Right forelimb (tissue), 1 donor: ENCODE data around the gene TANK.
"Not testable (repeated sequence)": the region's sequence is repeated elsewhere in the genome, so short reads cannot be mapped to it uniquely, and the experiment has no call there.

ENCODE experiments used
- DNase-seq: peaks from one replicate; pipeline ENCODE4 v3.0.0-alpha.2; 2018

The TANK gene

DNA sequence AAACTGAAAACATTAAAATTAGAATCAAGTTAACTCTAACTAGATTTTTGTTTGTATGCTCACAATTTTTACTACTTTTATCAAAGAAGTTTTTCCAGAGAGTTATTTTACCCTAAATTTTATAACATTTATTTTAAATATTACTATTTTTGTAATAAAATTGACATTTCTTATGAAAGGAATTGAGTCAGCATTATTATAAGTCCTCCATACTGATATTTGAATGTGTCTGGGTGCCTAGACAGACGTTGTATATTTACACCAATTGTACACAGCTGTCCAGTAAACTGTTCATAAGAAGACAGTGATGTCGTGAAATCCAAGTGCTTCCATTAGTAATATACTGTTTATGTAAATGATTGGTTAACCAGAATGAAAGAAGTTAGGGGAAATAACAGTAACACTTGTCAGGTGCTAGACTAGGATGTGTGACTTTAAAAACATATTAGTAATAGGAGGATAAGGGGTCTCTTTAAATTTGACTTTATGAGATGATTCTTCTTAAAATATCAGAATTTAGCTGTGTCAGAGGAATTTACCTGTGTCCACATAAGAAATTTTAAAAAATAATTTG, 73.7 kb downstream of the TANK start:
- DNase-seq, result no peak

DNA sequence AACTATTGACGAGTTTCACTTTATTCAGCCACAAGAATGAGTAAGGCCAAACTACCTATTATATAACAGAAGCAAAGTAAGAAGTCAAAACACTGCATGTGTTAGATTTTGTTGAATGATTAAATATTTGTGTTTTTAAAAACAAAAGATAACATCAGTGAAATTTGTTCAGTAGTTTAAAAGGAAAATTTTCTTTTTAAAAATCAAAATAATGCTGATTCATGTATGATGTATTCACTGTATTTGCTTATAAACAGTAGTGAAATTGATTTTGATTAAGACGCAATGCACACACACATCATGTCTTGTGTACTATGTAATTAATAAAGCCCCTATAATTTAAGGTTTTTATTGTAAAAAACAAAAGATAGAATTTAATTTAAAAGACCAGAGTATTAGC, 74.4 kb downstream of the TANK start:
- DNase-seq, result no peak

DNA sequence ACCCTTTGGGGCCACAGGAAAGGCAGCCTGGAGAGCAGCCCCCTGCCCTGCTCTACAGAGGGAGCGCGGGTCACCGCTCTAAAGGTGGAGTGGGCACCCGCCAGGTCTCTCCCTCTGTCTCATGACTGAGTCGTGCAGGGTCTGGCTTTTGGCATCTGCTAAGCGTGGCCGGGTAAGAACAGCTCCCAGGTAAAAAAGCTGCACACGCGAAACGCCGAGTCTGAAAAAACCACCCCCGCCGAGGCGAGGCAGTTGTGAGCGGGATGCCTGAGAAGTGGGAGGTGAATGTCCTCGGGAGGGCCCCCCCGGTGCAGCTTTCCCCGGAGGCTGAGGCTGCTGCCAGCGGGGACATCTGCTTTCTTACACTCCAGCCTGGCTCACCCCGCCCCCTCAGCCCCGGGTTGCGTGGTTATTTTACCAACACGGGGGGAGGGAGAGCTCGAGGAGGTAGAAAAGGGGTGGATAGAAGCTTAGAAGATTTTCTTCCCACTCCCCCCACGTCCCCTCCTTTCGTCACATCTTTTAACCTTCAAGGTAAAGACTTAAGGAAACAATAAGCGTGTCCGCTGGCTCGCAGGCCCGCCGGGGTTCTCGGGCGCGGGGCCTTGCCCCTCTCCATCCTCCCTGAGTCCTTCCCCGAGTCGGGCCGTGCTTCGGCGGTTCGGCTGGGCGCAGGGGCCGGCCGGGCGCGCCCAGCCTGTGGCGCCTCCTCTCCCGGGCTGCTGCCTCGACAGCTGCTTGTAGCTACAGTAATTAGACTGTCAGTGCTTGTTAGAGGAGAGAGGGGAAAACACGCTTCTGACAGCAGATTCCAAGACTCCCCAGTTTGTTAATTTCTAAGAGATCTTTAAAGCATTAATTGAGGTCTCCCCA, 77.4 kb downstream of the TANK start:
- DNase-seq, result peak; percentile 76

DNA sequence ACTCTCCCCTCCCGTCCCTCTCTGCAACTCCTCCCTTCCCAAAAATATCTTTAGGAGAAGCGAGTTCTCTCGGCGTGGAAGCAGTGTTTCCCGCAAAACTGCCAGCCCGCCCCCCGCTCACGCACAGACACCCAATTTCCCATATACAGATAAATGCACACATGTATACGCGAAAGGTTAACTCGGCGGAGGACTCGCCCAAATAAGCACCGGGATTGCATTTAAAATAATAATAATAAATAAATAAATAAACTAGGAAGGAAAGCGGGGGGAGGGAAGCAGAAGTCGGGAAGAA, 78.0 kb downstream of the TANK start:
- no peak for DNase-seq

DNA sequence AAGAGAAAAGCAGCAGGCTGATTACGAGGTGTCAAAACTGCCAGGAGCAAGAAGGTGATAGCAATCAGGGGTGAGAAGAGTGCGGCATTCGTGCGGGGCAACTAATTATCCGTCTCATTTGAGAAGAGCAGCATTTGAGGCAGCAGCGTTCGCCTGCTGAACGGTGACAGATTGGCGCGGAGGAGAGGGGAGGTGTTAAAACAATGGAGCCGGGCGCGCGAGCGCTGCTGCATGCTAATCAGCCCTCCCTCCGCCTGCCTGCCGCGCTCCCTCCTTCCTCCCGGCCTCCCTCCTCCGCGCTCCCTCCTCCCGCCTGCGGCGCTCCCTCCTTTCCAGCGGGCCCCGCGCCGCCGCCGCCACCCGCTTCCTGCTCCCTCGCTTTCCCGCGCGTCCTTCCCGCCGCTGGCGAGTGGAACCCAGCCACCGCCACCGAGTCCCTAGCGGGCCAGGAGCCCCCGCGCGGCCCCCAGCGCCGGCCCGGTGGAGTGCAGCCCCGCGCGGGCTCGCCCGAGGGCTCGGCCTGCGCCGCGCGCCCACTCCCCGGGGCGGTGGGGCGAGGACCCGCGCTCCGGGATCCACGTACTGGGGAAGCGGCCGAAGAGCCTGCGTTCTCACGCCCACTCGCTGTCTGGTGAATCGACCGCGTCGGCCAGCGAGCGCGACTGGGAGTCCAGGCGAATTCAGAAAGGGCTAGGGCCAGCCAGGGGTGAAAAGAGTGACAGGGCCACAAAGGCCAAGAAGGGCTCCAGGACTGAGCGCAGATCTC, 78.5 kb downstream of the TANK start:
- peak; percentile 83 for DNase-seq

DNA sequence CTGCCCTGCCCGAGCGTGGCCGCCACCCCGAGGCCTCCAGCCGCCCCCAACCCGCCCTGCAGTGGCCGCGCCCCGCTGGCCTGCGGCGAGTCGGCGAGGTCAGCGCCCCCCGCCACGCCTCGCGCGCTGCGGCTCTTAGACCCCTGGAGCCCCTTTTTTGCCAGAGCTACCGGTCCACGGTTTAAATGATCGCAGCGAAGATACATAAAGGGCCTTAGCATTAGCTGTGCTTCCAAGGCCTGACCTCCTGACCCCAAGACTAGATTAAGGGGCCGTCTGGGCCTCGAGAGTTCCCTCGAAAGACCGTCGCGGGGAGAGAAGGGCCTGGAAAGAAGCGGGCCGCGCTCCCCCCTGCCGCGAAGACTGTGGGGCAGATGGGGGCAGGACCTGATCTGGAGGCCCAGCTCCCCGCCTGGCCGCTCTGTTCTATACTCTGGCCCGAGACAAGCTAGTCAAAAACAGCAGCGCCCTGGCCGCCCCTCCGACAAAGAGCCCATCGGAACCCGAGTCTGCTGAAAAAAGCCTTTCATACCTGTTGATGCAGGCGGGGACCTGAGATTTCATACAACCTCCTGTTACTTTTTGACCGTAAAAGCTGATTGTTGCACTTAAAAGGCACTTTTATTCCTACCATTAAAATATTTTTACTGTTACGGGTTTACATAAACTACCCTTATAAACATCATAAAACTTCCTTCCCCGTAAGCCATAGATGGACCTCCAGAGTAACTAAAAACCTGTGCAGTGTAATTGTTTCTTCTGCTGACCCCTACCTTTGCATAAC, 79.3 kb downstream of the TANK start:
- peak; percentile 45 for DNase-seq

DNA sequence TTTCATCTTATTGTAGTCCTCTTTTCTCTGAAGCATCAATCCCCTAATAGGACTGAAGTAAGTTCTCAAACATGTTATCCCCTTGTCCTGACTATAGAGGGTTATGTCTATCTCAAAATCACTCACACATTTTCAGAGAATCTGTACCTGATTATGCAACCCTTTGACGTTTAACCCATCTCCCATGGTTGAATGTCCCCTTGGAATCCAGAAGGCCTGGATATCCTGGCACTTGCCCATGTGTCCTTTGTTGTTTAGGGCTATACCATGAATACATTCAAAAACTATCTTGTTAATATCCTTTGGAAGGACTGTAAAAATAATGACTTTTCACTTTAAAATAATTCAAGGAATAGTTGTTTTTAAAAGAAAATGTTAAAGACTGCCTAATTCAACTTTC, 81.7 kb downstream of the TANK start:
- DNase-seq, result no peak

DNA sequence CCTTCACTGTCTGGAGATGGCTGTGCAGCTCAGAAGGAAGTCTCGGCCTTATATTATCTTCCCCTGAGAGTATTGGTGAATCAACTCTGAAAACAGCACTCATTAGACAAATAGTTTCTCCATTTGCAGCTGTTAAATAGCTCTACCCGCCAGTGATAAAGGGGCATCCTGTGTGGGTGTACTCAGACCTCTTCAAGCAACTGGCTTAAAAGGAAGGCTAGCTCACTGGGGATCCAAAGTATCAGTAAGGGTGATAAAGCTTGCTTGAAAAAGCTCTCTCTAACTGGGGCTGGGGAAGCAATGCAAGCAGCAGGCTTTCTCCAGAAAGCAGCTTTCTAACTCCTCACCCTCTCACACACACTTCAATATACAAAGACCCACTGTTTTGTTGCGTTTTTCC, 83.1 kb downstream of the TANK start:
- no peak for DNase-seq

DNA sequence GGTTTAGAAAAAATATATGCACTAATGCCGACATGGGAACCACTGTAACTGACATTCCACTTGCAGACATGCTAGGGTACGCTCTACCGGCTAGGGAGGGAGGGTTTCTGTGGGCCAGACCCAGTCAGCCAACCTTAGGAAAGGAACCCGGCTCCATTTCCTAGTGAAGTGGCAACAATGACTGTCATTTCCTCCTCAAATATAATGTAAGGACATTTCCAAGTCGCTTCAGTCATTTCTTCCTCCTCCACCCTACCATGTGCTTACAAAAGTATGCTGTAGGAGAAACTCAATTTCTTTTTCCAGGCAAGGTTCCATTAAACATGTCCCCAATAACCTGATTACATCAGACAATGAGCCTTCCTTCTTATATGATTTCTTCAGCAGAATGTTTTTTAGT, 83.7 kb downstream of the TANK start:
- DNase-seq, result no peak

DNA sequence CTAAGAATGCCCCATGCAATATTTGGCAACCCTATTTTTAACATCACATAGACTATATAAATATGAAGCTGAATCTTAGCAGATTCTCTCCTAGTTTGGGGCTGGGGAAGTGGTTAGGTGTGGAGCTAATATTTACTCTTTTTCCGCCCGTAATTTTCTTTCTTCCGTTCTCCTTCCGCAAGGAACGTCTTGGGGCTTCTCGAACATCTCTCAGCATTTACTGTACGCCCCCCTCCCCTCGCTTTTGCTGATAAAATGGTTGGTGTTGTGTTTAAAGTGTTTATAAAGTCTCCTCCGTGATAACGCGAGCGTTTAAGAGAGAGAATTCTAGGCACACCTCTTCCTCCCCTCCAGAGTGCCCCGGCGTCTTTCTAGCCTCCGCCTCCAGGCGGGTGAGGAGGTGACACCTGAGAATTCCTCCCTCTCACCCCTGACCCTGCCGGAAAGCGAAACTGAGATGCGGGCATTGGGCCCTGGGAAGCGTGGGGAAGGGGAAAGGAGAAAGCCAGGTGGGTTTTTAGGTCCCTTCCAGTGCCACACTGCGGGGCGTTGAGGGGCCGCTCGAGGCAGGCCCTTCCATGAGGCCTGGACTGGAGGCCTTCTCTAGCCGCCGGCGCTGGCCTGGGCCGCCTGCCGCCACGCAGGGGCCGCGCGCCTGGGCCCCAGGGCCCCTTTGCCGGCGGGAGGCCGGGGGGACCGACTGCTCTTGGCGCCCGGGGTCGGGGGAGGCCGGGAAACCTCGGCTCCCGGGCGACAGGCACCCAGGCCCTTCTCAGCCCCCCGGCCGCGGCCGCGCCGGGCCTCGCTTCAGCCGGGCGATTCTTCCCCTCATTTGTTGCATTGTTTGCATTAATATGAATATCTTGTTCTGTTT, 84.4 kb downstream of the TANK start:
- DNase-seq, result peak; percentile 63

DNA sequence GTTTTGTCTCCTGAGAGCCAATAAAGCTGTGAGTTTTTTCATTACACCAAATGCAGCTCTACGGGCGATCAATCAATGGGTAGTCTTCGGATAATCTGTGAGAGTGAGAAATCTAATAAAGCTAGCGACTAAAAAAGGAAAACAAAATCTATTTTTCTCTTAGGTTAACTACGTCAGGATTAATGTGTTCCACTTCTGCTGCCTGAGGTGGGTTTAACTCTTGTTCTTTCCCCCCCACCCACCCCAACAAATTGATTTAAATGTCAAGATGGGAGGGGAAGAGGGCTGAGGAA, 85.0 kb downstream of the TANK start:
- no peak for DNase-seq

DNA sequence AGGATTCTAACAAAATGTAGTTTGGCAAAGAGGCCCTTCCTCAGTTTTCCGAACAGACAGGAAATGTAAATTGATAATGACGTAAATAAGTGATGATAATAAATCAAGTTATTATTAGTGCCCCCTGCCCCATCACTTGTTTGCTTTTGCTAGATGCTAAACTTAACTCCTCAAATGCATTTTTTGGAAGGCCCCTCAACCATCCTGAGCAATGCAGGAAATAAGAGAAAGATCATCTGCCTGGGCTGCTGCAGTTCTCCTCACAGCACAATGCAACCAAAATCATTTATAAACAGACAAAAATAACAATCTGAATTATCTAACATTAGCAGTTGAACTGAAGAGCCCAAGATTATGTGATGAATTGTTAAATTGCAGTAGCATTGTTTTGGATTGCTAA, 85.4 kb downstream of the TANK start:
- no peak for DNase-seq

DNA sequence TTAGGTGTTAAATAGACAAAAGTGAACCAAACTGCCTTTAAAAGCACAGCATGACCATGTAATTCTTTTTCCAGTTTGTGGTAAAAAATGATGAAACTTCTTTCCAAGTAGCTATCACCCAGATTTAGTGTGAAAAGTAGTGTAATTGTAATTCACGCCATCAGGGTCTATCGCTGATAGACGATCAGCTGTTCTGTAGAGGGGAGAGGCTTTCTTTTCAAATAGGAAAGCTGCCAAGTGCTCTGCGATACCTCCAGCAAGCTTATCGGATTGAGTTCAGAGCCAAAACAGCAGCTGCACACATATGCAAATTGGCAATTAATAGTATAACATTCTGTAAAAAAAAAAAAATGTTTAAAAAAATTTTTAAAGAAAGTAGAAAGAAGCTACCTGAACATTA, 86.1 kb downstream of the TANK start:
- no peak for DNase-seq

DNA sequence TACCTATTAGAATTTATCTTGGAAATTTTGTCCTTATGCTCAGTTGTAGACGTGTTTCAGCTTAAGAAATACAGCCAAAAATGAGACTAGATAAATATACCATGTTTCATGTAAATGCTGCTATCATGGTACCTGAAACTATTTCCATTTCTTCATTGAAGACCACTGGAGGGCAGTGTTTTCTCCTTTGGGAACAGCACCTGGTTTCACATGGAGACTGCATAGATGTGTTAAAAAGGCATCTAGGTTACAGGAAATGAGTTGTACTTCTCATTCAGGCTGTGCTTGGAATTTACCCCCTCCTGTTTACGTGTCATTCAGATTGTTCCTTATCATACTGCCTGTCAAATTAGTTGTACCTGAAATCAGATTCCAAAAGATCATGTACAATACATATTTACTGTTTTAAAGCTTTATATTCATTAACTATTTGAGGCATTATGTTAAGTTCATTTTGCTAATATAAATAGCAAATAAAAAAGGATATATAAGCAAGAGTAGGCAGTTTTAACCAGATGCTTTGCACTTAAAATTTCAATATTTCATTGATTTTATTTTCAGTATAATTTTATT, 90.7 kb downstream of the TANK start:
- no peak for DNase-seq

DNA sequence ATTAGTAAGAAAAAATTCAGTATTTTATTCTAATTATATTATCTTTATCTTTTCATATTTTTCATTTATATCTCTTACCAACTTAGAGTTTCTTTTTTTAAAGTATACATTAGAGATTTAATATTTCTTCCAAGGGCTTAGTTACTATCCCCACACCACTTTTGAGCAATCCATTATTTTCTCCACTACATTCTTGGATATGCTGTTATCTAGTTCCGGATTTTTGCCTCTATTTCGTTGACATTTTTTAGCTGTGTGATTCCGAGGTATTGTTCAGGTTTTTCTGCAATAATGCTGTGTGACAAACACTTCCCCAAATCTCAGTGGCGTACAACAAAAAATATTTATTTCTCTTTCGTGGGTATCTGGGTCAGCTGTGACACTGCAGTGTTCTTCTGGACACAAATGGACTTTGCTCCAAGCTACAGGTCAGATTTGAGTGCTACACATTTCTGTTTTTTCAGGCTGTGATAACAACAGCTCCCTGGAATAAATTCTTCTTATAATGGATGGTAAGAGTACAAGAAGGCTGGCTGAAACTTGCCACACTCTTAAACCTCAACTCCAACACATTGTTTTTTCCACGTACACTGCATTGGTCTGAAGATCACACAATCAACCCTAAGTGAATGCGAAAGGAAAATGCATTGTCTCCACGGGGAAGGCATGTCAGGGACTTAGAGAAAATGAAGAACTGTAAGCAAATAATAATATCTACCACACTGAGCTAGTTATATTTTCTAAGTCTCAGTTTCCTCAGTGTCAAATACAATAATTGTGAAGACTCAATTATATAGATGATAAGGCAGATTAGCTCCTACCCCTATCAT, 97.1 kb downstream of the TANK start:
- no peak for DNase-seq

DNA sequence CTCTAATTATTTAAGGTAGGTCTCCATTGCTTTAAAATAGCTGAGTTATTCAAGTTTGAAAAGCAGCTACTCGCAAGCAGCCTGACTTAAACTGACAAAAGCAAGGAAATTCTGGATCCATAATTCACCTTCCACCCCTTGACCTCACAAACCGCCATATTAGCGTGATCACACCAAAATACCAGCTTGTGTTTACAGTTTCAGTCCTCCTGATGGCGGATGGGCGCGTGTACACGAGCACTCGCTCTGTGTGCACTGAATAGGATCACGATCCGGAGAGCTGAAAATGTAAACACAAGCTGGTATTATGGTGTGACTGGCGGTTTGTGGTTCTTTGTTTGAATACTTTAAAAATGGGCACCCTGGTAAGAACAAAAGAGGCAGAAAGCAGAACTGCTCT, 105.6 kb downstream of the TANK start:
- DNase-seq, result no peak

DNA sequence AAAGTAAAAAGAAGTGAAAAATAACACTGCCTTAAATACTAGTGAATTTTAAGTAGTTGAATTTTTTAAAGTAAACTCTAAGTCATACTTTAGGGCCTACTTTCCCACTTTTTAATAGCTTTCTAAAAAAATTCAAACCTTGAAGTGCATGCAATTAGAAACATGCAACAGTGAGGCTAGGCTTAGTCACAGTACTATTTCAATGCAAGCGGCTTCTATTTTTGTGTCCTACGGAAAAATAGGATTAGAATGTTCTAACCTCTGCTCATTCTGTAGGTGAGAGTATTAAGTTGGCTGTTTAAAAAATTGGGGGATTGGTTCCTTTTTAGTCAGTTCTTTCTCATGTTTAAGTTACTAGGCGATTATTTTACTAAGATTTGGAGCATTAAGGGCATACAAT, 108.9 kb downstream of the TANK start:
- DNase-seq, result no peak

DNA sequence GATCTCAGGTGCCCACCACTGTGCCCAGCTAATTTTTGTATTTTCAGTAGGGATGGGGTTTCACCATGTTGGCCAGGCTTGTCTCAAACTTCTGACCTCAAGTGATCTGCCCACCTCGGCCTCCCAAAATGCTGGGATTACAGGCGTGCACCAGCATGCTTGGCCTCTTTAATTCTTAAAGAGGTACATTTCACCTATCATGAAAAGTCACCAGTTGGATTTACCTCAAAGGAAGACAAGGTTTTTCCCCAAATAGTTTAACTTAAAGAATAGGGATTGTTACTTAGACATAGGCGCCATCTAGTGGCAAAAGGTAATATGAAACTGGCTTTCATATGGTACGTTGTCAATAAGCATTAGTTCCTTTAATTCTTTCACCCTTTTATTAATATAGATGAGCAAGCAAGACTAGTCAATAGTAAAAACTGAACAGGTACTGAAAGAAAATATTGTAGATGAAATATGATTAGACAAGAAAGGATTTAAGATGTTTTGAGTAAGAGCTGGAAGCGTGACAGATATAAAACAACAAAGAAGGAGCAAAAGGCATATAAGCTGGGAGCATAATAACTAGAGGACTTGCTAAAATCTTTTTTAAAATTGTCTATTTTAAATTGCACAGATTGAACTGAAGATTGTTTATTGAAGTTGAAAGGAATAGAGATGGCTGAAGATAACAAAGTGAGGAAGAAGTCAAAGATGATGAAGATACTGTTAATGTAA, 113.0 kb downstream of the TANK start:
- DNase-seq, result no peak

DNA sequence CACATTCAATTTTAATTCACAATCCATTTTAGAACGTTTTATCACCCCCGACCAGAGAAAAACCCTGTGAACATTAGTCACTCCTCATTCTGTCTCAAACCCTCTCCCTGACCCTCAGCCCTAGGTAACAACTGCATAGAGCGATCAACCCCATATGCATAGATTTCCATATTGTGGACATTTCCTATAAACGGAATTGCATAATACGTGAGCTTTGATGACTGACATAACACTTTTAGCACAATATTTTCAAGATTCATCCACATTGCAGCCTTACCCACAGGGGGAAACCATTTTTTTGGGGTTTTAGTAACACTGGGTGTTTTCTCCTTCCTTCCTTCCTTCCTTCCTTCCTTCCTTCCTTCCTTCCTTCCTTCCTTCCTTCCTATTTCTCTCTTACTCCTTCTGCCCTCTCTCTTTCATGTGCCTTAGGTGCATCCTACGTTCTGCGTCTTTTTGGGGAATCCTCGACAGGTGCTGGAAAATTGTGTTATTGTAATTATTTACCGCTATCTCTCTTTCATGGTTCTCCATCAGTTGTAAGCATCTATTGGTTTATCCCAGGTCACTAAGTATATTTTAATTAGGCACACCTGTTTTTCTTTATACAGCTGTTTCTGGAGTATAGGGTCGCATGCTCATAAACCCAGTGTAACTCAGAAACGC, 118.5 kb downstream of the TANK start:
- not testable (repeated sequence) for DNase-seq

DNA sequence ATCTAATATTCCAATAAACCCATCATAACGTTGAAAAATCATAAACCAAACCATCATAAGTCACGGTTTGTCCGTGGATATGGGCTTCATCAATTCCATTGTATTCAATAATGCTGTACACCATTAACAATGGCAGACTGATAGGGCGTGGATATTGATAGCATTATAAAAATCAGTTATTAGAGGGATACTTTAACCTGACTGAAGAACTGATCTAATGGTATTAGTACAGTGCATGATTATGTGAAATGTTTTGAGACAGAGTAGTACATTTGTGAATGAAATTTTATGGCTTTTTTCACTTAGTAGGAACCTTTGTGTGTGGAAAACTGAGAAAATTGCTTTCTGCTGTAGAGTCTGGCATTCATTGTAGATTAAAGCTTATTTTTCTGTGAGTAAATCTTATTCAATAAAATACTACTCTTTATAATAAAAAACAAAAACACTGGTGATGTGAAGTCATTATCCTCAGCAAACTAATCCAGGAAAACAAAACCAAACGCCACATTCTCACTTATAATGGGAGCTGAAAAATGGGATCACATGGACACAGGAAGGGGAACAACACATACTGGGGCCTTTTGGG, 119.1 kb downstream of the TANK start:
- not testable (repeated sequence) for DNase-seq
